C4-2B (cell line): ENCODE measurements around the gene ATP6V1B1.

Source experiments
- H3K27ac ChIP-seq: fragments of 450-650 bp; 2 replicates; pipeline ENCODE4 v1.5.1; 2017
- ZFX ChIP-seq: fragments of 450-650 bp; IDR thresholded peaks from 2 replicates; pipeline ENCODE4 v1.6.1; 2017
- TF ChIP-seq, protein P1 (sequence below): fragments of 450-650 bp; conservative IDR thresholded peaks from 2 replicates; pipeline ENCODE4 v1.5.1; 2017; ENCODE audit warnings: mild to moderate bottlenecking

The ATP6V1B1 gene

DNA sequence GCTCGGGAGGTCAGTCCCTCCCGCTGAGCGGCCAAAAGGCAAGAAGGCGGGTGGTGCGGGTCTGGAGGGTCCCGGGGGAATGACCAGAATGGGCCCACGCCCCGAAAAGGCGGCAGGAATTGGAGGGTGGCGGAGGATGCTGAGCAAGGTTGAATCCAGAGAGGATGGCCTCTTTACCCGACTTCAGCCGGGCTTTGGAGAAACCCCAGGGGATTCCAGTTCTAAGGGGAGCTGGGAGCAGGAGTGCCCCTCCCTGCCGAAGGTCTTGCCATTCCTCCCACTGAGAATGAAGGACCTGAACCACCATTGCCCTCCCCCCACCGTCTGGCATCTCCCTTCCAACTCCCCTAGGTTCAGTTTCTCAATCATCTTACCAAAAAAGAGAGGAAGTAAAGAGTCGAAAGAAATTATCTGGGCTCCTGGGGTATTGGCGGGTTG lies 38.9 kb upstream of the ATP6V1B1 start:
- no peak for TF ChIP-seq ZFX
- TF ChIP-seq, protein P1, sequence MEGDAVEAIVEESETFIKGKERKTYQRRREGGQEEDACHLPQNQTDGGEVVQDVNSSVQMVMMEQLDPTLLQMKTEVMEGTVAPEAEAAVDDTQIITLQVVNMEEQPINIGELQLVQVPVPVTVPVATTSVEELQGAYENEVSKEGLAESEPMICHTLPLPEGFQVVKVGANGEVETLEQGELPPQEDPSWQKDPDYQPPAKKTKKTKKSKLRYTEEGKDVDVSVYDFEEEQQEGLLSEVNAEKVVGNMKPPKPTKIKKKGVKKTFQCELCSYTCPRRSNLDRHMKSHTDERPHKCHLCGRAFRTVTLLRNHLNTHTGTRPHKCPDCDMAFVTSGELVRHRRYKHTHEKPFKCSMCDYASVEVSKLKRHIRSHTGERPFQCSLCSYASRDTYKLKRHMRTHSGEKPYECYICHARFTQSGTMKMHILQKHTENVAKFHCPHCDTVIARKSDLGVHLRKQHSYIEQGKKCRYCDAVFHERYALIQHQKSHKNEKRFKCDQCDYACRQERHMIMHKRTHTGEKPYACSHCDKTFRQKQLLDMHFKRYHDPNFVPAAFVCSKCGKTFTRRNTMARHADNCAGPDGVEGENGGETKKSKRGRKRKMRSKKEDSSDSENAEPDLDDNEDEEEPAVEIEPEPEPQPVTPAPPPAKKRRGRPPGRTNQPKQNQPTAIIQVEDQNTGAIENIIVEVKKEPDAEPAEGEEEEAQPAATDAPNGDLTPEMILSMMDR = no peak
- H3K27ac ChIP-seq = no peak overlapping the region

DNA sequence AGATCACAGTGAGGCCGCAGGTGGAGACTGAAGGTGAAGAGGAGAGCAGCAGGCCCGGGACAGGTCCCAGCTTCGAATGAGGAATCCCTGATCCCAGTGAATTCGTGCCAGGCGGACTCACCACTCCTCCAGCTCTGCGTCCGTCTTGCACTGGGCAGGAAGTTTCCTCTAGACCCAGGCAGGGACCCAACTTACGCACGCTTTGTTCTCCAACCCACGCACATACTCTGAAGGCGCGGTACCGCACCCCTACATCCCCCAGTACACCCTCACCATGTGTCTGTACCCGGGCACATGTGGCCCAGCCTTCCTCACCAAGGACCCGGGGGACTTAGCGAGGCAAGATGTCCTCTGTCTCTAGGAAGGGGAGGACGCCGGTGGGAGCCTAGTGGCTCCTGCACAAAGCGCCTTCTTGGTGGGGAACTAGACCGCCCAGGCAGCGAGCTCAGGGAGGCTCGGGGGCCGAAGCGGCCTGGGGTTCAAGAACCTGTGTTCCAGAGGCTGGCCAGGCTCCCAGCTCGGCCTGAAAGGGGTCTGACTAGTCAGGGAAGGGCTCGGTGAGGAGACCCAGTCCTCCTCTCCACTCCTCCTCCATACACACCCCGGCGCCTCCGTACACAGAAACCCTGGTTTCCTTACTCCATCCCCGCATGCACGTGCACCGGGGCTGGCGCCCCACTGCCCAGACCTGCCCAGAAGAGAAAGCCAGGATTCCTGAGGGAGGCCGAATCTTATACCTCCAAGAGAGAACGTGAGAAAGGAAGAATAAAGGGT lies 38.3 kb upstream of the ATP6V1B1 start:
- H3K27ac ChIP-seq = no peak overlapping the region
- TF ChIP-seq ZFX = no peak
- TF ChIP-seq, protein P1 = no peak

DNA sequence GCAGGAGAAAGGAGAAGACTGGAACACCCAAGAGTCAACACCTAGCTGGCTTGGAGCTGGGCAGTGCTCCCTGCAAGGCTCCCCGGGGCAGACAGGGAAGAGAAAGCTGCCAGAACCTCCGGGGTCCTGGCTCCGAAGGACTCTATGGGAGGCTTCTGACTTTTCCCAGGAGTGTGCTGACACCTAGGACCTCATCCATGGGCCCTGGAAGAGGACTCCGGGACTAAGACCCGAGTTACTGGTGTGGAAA lies 37.8 kb upstream of the ATP6V1B1 start:
- no peak overlapping the region for H3K27ac ChIP-seq
- TF ChIP-seq ZFX = no peak
- TF ChIP-seq, protein P1 = no peak

DNA sequence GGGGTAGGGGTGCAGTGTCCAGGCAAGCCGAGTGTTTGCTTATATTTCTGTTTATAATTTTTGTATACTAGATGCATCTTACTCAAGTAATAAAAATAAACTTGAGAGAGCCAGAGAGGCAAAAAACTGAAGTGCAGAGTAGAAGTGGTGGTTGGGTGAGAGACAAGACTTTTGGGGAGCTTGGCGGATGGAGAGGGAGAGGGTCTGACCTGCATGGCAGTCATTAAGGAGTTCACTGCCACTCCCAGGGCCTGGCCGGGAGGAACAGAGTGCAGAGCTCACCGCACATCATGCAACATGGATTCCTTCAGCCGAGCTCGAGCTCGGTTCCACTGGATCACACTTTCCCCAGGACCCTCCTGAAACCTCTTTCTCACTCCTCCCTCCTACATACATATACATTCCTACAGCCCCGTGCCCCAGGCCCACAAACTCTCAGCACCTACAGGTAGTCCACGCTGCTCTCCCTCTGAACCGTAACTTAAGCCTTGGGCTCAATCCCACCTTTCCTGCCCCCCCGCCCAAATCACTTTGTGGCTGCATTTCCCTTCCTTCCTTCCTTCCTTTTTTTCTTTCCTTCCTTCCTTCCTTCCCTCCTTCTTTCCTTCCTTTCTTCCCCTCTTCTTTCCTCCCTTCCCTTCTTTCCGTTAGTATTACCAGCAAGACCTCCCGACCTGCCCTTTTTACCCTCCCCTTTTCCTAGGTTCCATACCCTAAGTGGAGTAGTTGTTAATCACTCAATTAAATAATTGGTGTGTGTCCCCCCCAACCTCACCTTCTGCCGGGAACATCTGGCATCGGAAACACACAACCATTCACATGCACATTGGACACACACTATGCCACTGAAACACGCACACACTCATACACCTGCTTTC lies 37.1 kb upstream of the ATP6V1B1 start:
- no peak overlapping the region for H3K27ac ChIP-seq
- TF ChIP-seq ZFX = no peak
- TF ChIP-seq, protein P1 = no peak

DNA sequence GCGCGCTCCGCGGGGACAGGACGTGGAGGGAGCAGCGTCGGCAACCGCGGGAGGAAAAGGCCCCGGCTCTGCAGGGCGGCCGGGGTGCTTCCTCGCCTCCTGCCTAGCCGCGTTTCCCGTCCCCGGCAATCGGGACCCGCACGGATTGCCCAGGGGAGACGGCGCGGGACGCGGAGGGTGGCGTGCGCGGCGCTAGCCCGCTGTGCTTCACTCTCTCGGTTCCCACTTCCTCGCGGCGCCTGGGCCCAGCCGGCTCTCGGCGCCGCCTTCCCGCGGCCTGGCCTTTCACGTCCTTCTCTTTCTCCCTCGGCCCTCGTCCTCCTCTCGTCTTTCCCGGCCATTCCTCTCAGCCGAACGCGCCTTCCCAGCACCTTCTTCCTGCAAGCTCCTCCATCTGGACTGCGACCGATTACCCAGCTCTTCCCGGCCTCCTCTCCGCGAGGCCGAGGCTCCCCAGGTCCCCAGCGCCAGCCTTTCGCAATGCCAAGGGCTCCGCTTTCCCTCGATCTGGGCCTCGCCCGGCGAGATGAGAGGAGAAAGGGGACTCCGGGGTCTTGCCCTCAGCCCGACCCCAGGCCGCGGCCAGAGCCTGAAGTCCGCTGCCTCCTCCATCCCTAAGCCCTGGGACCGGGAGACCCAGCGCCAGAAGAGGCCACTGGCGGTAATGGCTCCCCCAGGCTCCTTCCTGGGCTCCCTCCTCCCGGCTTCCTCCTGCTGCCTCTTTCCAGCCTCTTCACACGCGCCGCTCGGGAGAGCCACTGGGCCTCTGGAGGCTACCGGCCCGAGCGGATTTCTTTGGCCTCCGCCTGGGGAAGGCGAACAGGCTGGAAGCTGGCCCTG lies 34.3 kb upstream of the ATP6V1B1 start:
- no peak overlapping the region; the same call in 1 of the 2 replicates for H3K27ac ChIP-seq
- TF ChIP-seq, protein P1 = no peak
- TF ChIP-seq ZFX = no peak

DNA sequence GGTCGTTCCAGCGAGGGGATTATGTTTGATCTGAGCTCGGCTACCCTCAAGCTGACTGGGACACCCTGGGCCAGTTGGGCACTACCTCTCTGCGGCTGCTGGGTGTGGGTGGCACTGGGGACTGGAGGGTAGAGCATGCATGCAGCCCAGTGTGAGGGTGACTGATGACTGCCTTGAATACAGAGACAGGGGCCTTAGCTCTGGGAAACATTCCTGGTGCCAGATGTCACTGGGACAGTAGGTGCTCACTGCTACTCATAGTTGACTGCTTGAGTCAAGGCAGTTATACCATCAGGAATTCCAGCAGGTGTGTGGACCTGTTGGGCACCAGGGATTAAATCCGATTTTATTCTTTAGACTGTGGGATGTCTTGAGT lies 33.6 kb upstream of the ATP6V1B1 start:
- H3K27ac ChIP-seq = no peak overlapping the region
- no peak for TF ChIP-seq ZFX

DNA sequence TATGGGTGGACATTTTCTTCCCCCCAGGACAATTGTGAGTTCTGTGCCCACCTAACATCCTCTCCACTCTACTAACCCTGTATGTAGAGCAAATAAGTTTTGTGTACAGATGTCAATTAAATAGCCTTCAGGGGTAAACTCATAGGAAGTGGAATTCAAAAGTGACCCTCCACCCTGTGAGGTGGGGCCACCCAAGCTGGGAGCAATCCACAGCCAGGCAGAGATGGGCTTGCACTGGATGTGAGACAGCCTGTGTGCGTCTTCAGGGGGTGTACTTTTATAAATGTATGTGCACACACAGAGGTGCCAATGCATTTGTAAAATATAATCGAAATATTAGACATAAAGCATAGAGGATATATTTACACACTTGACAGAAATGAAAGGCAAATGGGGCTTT lies 33.1 kb upstream of the ATP6V1B1 start:
- TF ChIP-seq, protein P1 = no peak
- no peak for TF ChIP-seq ZFX
- no peak overlapping the region for H3K27ac ChIP-seq
